ENCODE data around the gene APIP.
A peak's percentile ranks its signal among the peaks of the same experiment; 100 is the strongest.

APIP gene

GRCh38 chr11:34836958-34837856, 79.0 kb downstream of the APIP start:
- peak; percentile 49 for DNase-seq

DNA sequence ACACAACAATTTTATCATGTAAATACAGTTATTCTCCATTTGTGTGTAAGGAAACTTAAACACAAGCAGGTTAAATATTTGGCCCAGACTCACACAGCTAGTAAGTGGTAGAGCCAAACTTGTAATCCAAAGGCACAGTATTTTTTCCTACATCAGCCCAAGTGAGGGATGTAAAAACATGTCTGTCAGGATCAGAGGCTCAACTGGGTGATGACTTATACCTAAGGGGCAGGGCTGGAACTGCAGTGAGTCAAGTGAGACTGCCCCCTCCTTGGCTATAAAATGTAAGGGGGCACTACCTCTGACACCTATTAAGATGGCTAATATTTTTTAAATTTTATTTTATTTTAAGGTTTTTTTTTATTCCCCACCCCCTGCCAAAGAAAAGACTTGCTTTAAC, 82.6 kb downstream of the APIP start:
- no peak for DNase-seq

All from NCI-H526 treated with DMSO at 0.1 percent for 48 hours (cell line).